ENCODE data around the gene SORL1. TPM values are rescaled to one million over a fixed set of nuclear protein-coding genes. Genes with fewer than 3 reads are reported as not detected.

Gene SORL1
- total RNA-seq, 1 experiment from 2014 or later: 68.3 TPM

- TF ChIP-seq CTCF (conservative IDR thresholded peaks at IDR 0.05): no peak
- Histone ChIP-seq H2AFZ (ENCODE audit: low read length) (no peak overlapping the region), H3K79me2 (ENCODE audit: insufficient read depth, low read length) (no peaks in the 10 kb centered on the region), H3K9me3 (ENCODE audit: control insufficient read depth, low read depth, low read length) (no peaks in the 10 kb centered on the region), H2BK5ac (ENCODE audit: insufficient read length, low read length) (no peak overlapping the region), H2AK5ac (ENCODE audit: insufficient read length, low read length) (no peak overlapping the region), H3K14ac (ENCODE audit: insufficient read depth, low read length) (no peak overlapping the region), H3K18ac (ENCODE audit: insufficient read length, low read depth, low read length) (no peak overlapping the region), H4K8ac (replicated peaks; ENCODE audit: insufficient read length, low read depth, low read length) (no peak overlapping the region), H3K4me2 (ENCODE audit: insufficient read depth, insufficient read length, low read length) (no peak overlapping the region), H2BK15ac (ENCODE audit: low read depth, low read length) (no peak overlapping the region), H3K23me2 (ENCODE audit: insufficient read length, low read depth, low read length, poor library complexity, severe bottlenecking) (no peaks in the 10 kb centered on the region), H3K27ac (ENCODE audit: insufficient read length, low read depth, low read length) (no peak overlapping the region), H3K4me1 (ENCODE audit: insufficient read depth, low read length) (no peaks in the 10 kb centered on the region), H3K27me3 (ENCODE audit: insufficient read depth, low read length) (no peaks in the 10 kb centered on the region), H3K23ac (ENCODE audit: insufficient read length, low read depth, low read length) (no peak overlapping the region), H3K79me1 (ENCODE audit: insufficient read depth, low read depth, low read length, poor library complexity, severe bottlenecking) (no peaks in the 10 kb centered on the region), H4K20me1 (ENCODE audit: control insufficient read depth, insufficient read depth, insufficient read length) (no peaks in the 10 kb centered on the region), H4K91ac (ENCODE audit: insufficient read length, low read depth, low read length) (no peak overlapping the region), H3K9ac (ENCODE audit: extremely low read depth, insufficient read length, low read length) (no peak overlapping the region), H2BK20ac (ENCODE audit: low read depth, low read length, poor library complexity, severe bottlenecking) (no peak overlapping the region), H4K5ac (ENCODE audit: insufficient read length, low read depth, low read length) (no peak overlapping the region), H3K56ac (ENCODE audit: insufficient read length, low read depth, low read length) (no peak overlapping the region), H2BK120ac (ENCODE audit: low read depth, low read length, poor library complexity, severe bottlenecking) (no peak overlapping the region), H2BK12ac (ENCODE audit: insufficient read length, low read depth, low read length) (no peak overlapping the region), H3K4ac (ENCODE audit: low read depth, low read length) (no peak overlapping the region), H3T11ph (ENCODE audit: low read length) (no peak overlapping the region)
- DNase-seq: no peak
- Mint-ChIP-seq H3K36me3 (ENCODE audit: insufficient read depth in 1 of 3, low read depth in 3 of 3) (peaks cover 26 to 74% (median 58%) of the 10 kb centered on the region in 3 experiments; a peak in 6 of 7 replicates), H3K4me1 (peaks cover 3 to 6% of the 10 kb centered on the region in 2 experiments), H3K9me3 (no peaks in the 10 kb centered on the region), H3K4me3 (no peak overlapping the region), H3K27me3 (ENCODE audit: low read depth) (no peaks in the 10 kb centered on the region), H3K27ac (no peak overlapping the region)
- no CpG with 5 or more reads among the region's 5 CpGs for WGBS (ENCODE audit: extremely low coverage, insufficient read length, low lambda C conversion rate)
Measured at GRCh38 chr11:121555121-121555520, 103.0 kb downstream of the SORL1 start.

Data from H9 (cell line).